Activated CD8-positive, alpha-beta memory T cell treated with anti-CD3 and anti-CD28 coated beads, Interleukin-2, amount 50 U/mL, for 48 hours (primary cell): ENCODE measurements around the gene MRGPRD.

Experiments
- DNase-seq: peaks from one replicate; pipeline ENCODE4 v3.0.0-alpha.2; 2020

MRGPRD gene

GRCh38 chr11:68966894-68967780 is 13.6 kb downstream of the MRGPRD start:
- DNase-seq, result peak; percentile 20

- peak; percentile 48 for DNase-seq
Measured at GRCh38 chr11:68965901-68966853, 14.6 kb downstream of the MRGPRD start.

GRCh38 chr11:68963779-68964178 is 17.0 kb downstream of the MRGPRD start:
- peak; percentile 32 for DNase-seq

GRCh38 chr11:68962527-68963250 is 18.1 kb downstream of the MRGPRD start:
- DNase-seq, result no peak

- DNase-seq, result no peak
Measured at GRCh38 chr11:68961245-68961644, 19.5 kb downstream of the MRGPRD start.

GRCh38 chr11:68960294-68961071 is 20.3 kb downstream of the MRGPRD start:
- no peak for DNase-seq

GRCh38 chr11:68959465-68960293 is 21.1 kb downstream of the MRGPRD start:
- no peak for DNase-seq

GRCh38 chr11:68958211-68958610 is 22.6 kb downstream of the MRGPRD start:
- DNase-seq, result no peak

GRCh38 chr11:68956547-68957254 is 24.1 kb downstream of the MRGPRD start:
- DNase-seq, result no peak

GRCh38 chr11:68956142-68956541 is 24.6 kb downstream of the MRGPRD start:
- no peak for DNase-seq

- DNase-seq, result no peak
Measured at GRCh38 chr11:68955607-68955958, 25.2 kb downstream of the MRGPRD start.

GRCh38 chr11:68954836-68955606 is 25.8 kb downstream of the MRGPRD start:
- no peak for DNase-seq

- no peak for DNase-seq
Measured at GRCh38 chr11:68950762-68951161, 30.0 kb downstream of the MRGPRD start.

- DNase-seq, result no peak
Measured at GRCh38 chr11:68950270-68950669, 30.5 kb downstream of the MRGPRD start.

GRCh38 chr11:68948935-68949334 is 31.9 kb downstream of the MRGPRD start:
- DNase-seq, result no peak

GRCh38 chr11:68948496-68948895 is 32.3 kb downstream of the MRGPRD start:
- no peak for DNase-seq

- DNase-seq, result no peak
Measured at GRCh38 chr11:68947151-68947550, 33.6 kb downstream of the MRGPRD start.

GRCh38 chr11:68946416-68947090 is 34.2 kb downstream of the MRGPRD start:
- no peak for DNase-seq

- DNase-seq, result no peak
Measured at GRCh38 chr11:68942751-68943271, 38.0 kb downstream of the MRGPRD start.
